Epithelial cell of esophagus (primary cell): ENCODE data around the gene CFAP45.

ENCODE experiments used
- DNase-seq: peaks from one replicate; pipeline ENCODE4 v3.0.0; 2010; ENCODE audit warnings: low read depth
- H3K4me3 ChIP-seq: 2 replicates; pipeline ENCODE4 v1.5.1; 2011; ENCODE audit warnings: mild to moderate bottlenecking, low read length, control low read depth
- CTCF ChIP-seq: IDR thresholded peaks from 2 replicates; pipeline ENCODE4 v1.5.1; 2011; ENCODE audit warnings: low read depth, mild to moderate bottlenecking, low read length, control low read depth, inconsistent platforms; ENCODE audit not compliant: insufficient read depth; ENCODE audit errors: missing control alignments

The CFAP45 gene

GRCh38 chr1:159851407-159851806, 48.6 kb downstream of the CFAP45 start:
- H3K4me3 ChIP-seq = no peak overlapping the region
- no peak for DNase-seq
- TF ChIP-seq CTCF = no peak

- no peak overlapping the region for H3K4me3 ChIP-seq
- peak; percentile 84 for DNase-seq
- TF ChIP-seq CTCF = no peak
These were observed 50.2 kb downstream of the CFAP45 start for GRCh38 chr1:159849626-159850366.

GRCh38 chr1:159848326-159848725, 51.6 kb downstream of the CFAP45 start:
- H3K4me3 ChIP-seq = no peak overlapping the region
- no peak for DNase-seq
- TF ChIP-seq CTCF = no peak

GRCh38 chr1:159847231-159847630, 52.7 kb downstream of the CFAP45 start:
- H3K4me3 ChIP-seq = no peak overlapping the region
- no peak for TF ChIP-seq CTCF
- no peak for DNase-seq

- peak; percentile 72 for DNase-seq
These were observed 54.0 kb downstream of the CFAP45 start for GRCh38 chr1:159845751-159846629.

GRCh38 chr1:159843459-159843858, 56.5 kb downstream of the CFAP45 start:
- TF ChIP-seq CTCF = no peak
- no peak overlapping the region for H3K4me3 ChIP-seq
- DNase-seq = peak; percentile 51

More at GRCh38 chr1:159845751-159846629, 54.0 kb downstream of the CFAP45 start:
- H3K4me3 ChIP-seq = no peak overlapping the region
- TF ChIP-seq CTCF = peak; percentile 18

- H3K4me3 ChIP-seq = no peak overlapping the region
- no peak for DNase-seq
- no peak for TF ChIP-seq CTCF
These were observed 58.2 kb downstream of the CFAP45 start for GRCh38 chr1:159841749-159842148.
